K562 (cell line): Measurements from ENCODE around the gene ASGR1. TPM values are rescaled to one million over a fixed set of nuclear protein-coding genes. Genes with fewer than 3 reads are reported as not detected.

Source experiments
- CAMTA2 ChIP-seq: fragments of 250-450 bp; sonication (Bioruptor Pico); conservative IDR thresholded peaks from 2 replicates; pipeline ENCODE4 v1.5.1; 2022
- CBX1 ChIP-seq: sonication (generic); IDR thresholded peaks from 2 replicates; pipeline ENCODE4 v1.6.1; 2016; ENCODE audit warnings: antibody characterized with exemption, low read depth, mild to moderate bottlenecking
- CEBPG ChIP-seq, 3 experiments: fragments of 200-800 bp in 1 of 3; sonication (Bioruptor generic) in 1 of 3; sonication (generic) in 1 of 3; formaldehyde crosslinking in 1 of 3; IDR thresholded peaks in 2 of 3; conservative IDR thresholded peaks in 1 of 3; 2 replicates each; pipeline versions ENCODE4 v1.6.1 to v1.8.0; 2016 to 2022; ENCODE audit warnings: missing compliant biosample characterization in 2 of 3, missing genetic modification characterization in 2 of 3, mild to moderate bottlenecking in 1 of 3, missing genetic modification reagents in 1 of 3
- CHD2 ChIP-seq: IDR thresholded peaks from 2 replicates; pipeline ENCODE4 v1.6.1; 2011; ENCODE audit warnings: low read depth, low read length
- DIDO1 ChIP-seq: fragments of 450-650 bp; IDR thresholded peaks from 2 replicates; pipeline ENCODE4 v1.6.1; 2016; ENCODE audit warnings: low read depth, missing biosample characterization, missing genetic modification characterization
- HCFC1 ChIP-seq: IDR thresholded peaks from 2 replicates; pipeline ENCODE4 v1.6.1; 2012; ENCODE audit warnings: low read depth, low read length, improper control_type of control experiment
- MBD2 ChIP-seq: sonication (generic); IDR thresholded peaks from 2 replicates; pipeline ENCODE4 v1.6.1; 2016; ENCODE audit warnings: low read depth, borderline replicate concordance
- NRF1 ChIP-seq, 2 experiments: fragments of 450-650 bp; IDR thresholded peaks in 1 of 2; conservative IDR thresholded peaks in 1 of 2; 2 replicates each; pipeline ENCODE4 v1.6.1; 2014; ENCODE audit warnings: mild to moderate bottlenecking in 2 of 2
- PCBP2 ChIP-seq: fragments of 200-400 bp; formaldehyde crosslinking; IDR thresholded peaks from 2 replicates; pipeline ENCODE4 v1.6.1; 2018; ENCODE audit warnings: low read length, low read depth, mild to moderate bottlenecking, moderate library complexity; ENCODE audit not compliant: poor library complexity, severe bottlenecking
- PHB ChIP-seq: fragments of 250-450 bp; sonication (Bioruptor Pico); IDR thresholded peaks from 2 replicates; pipeline ENCODE4 v1.5.0; 2021
- PRPF4 ChIP-seq: fragments of 200-400 bp; formaldehyde crosslinking; IDR thresholded peaks from one replicate; pipeline ENCODE4 v1.6.1; 2017; ENCODE audit warnings: low read length, low read depth, mild to moderate bottlenecking; ENCODE audit not compliant: insufficient read depth, poor library complexity, severe bottlenecking
- RAD21 ChIP-seq, 2 experiments: fragments of 250-450 bp in 1 of 2; fragments of 450-650 bp in 1 of 2; sonication (Bioruptor Pico) in 1 of 2; formaldehyde crosslinking in 1 of 2; IDR thresholded peaks in 1 of 2; conservative IDR thresholded peaks in 1 of 2; 2 replicates each; pipeline versions ENCODE4 v1.4.0 to v1.8.0; 2020 to 2022; ENCODE audit warnings: mild to moderate bottlenecking in 2 of 2, moderate library complexity in 1 of 2
- RB1 ChIP-seq: fragments of 450-650 bp; IDR thresholded peaks from 2 replicates; pipeline ENCODE4 v1.6.1; 2017; ENCODE audit warnings: low read depth, mild to moderate bottlenecking
- SMAD3 ChIP-seq: fragments of 450-650 bp; formaldehyde crosslinking; conservative IDR thresholded peaks from 2 replicates; pipeline ENCODE4 v1.4.0; 2020; ENCODE audit warnings: mild to moderate bottlenecking
- SNAPC5 ChIP-seq: fragments of 250-450 bp; sonication (Bioruptor Pico); IDR thresholded peaks from 2 replicates; pipeline ENCODE4 v1.8.0; 2021; ENCODE audit warnings: moderate library complexity, mild to moderate bottlenecking, inconsistent platforms
- SPI1 ChIP-seq: IDR thresholded peaks from 2 replicates; pipeline ENCODE4 v1.6.1; 2011; ENCODE audit warnings: low read depth, low read length, control low read depth, borderline replicate concordance
- ZBTB7A ChIP-seq: IDR thresholded peaks from 2 replicates; pipeline ENCODE4 v1.6.1; 2011; ENCODE audit warnings: low read depth, mild to moderate bottlenecking, low read length, moderate library complexity, borderline replicate concordance; ENCODE audit not compliant: control insufficient read depth
- ZNF431 ChIP-seq: sonication (generic); formaldehyde crosslinking; IDR thresholded peaks from 2 replicates; pipeline ENCODE4 v1.8.0; 2022; ENCODE audit warnings: mild to moderate bottlenecking, missing genetic modification reagents
- polyA plus RNA-seq, 8 experiments: library from polyadenylated mRNA; depleted of rRNA in 4 of 8; stranded (reverse) in 5 of 8; unstranded in 3 of 8; fragments of >200 nt; fragmentation: Nextera tagmentation in 2 of 8; fragmentation: Illumina TruSeq in 1 of 8; extraction: Ambion mirVana in 2 of 8; extraction: Trizol in 1 of 8; gene quantifications; 2 replicates each; pipeline versions ENCODE4 v1.2.1 to v1.2.3, GENCODE V29; 2011 to 2014; ENCODE audit warnings: inconsistent platforms in 1 of 8, missing spikeins in 1 of 8
- total RNA-seq, 7 experiments: library from RNA; depleted of rRNA in 6 of 7; stranded (reverse); fragments of >200 nt in 6 of 7; fragmentation: Illumina TruSeq in 2 of 7; extraction: Trizol in 2 of 7; gene quantifications; 2 replicates each; pipeline versions ENCODE4 v1.2.1 to v1.2.3, GENCODE V29; 2011 to 2021; ENCODE audit warnings: low replicate concordance in 1 of 7
- TF ChIP-seq, protein P1 (sequence below): fragments of 200-800 bp; sonication (Bioruptor generic); IDR thresholded peaks from 2 replicates; pipeline ENCODE4 v1.6.1; 2017; ENCODE audit warnings: missing genetic modification characterization, missing compliant biosample characterization
- TF ChIP-seq, protein P2 (sequence below): sonication (generic); formaldehyde crosslinking; IDR thresholded peaks from 2 replicates; pipeline ENCODE4 v1.8.0; 2022; ENCODE audit warnings: mild to moderate bottlenecking, low read depth, missing genetic modification reagents
- TF ChIP-seq, protein P3 (sequence below): IDR thresholded peaks from 2 replicates; pipeline ENCODE4 v1.6.1; 2011; ENCODE audit warnings: borderline replicate concordance, low read depth, mild to moderate bottlenecking, moderate library complexity, low read length; ENCODE audit not compliant: insufficient read depth, poor library complexity, severe bottlenecking

Gene ASGR1
- total and polyA plus RNA-seq, 9 of the 15 experiments (the other 6 are each of a cell fraction or from before 2014, with no cell fraction given): 0.11 to 1.0 (median 0.64) TPM; not detected in 2

DNA sequence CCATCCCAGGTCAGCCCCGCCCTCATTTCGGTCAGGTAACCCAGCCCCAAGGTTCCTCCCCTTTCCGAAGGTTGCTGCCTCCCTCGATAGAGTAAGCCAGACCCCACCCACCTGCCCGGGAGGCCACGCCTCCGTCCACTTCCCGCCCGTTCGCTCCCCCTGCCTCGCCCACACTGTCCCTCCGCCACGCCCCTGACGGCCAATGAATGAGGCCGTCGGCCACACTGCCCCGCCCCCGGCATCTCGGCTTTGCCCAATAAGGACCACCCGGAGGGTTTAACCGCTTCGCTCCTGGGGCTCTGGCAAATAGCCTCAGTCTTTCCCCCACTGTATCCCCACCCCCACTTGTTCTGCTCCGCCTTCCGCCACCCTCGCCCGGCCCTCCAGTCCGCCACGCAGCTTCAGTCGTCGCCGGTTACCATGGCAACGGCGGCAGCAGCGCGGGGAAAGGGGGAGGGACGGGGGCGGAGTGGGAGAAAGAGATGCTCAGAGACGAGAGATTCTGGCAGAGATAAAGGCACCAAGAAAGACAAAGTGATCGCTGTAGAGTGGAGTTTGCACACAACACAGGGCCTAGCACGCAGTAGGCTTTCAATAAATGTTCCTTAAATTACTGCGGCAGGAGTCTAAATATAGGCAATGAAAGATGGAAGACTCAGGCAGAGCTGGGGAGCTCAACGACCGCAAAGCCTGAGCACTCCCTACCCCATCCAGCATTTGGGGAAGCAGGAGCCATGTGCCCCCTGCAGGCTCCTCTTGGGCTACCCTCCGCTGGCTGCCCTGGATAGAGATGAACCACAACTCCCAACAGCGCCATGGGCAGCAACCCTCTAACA lies 35.3 kb upstream of the ASGR1 start (continued):
- TF ChIP-seq RAD21 (CRISPR knock-in tag; conservative IDR thresholded peaks at IDR 0.05 in 1 of 2, IDR thresholded peaks at IDR 0.05 in 1 of 2) (peak in 1 of 2 experiments; percentile 35; a peak in 1 of 4 replicates), PRPF4 (no peak), CAMTA2 (CRISPR knock-in tag) (no peak), SPI1 (0 out of 2 replicates have a peak, but pooled peaks have one; percentile 18), DIDO1 (tag) (no peak), NRF1 (conservative IDR thresholded peaks at IDR 0.05 in 1 of 2, IDR thresholded peaks at IDR 0.05 in 1 of 2) (peak; percentile 28 to 31), MBD2 (0 out of 2 replicates have a peak, but pooled peaks have one; percentile 57), CEBPG (CRISPR knock-in tag; IDR thresholded peaks at IDR 0.05) (no peak), CEBPG (tag; conservative IDR thresholded peaks at IDR 0.05 in 1 of 2, IDR thresholded peaks at IDR 0.05 in 1 of 2) (0 out of 4 replicates have a peak, but pooled peaks of 1 of the 2 experiments have one; percentile 3), ZBTB7A (peak; percentile 35; the same call in 1 of the 2 replicates), CHD2 (0 out of 2 replicates have a peak, but pooled peaks have one; percentile 21), PHB (no peak), ZNF431 (CRISPR knock-in tag) (no peak), HCFC1 (peak; percentile 7), RB1 (peak; percentile 20; the same call in 1 of the 2 replicates), SMAD3 (CRISPR knock-in tag) (no peak), SNAPC5 (CRISPR knock-in tag) (no peak), PCBP2 (no peak), CBX1 (no peak)
- TF ChIP-seq, protein P1, sequence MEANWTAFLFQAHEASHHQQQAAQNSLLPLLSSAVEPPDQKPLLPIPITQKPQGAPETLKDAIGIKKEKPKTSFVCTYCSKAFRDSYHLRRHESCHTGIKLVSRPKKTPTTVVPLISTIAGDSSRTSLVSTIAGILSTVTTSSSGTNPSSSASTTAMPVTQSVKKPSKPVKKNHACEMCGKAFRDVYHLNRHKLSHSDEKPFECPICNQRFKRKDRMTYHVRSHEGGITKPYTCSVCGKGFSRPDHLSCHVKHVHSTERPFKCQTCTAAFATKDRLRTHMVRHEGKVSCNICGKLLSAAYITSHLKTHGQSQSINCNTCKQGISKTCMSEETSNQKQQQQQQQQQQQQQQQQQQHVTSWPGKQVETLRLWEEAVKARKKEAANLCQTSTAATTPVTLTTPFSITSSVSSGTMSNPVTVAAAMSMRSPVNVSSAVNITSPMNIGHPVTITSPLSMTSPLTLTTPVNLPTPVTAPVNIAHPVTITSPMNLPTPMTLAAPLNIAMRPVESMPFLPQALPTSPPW (CRISPR knock-in tag): peak; percentile 92
- TF ChIP-seq, protein P2, sequence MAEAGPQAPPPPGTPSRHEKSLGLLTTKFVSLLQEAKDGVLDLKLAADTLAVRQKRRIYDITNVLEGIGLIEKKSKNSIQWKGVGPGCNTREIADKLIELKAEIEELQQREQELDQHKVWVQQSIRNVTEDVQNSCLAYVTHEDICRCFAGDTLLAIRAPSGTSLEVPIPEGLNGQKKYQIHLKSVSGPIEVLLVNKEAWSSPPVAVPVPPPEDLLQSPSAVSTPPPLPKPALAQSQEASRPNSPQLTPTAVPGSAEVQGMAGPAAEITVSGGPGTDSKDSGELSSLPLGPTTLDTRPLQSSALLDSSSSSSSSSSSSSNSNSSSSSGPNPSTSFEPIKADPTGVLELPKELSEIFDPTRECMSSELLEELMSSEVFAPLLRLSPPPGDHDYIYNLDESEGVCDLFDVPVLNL (CRISPR knock-in tag): 0 out of 2 replicates have a peak, but pooled peaks have one; percentile 3
- TF ChIP-seq, protein P3, sequence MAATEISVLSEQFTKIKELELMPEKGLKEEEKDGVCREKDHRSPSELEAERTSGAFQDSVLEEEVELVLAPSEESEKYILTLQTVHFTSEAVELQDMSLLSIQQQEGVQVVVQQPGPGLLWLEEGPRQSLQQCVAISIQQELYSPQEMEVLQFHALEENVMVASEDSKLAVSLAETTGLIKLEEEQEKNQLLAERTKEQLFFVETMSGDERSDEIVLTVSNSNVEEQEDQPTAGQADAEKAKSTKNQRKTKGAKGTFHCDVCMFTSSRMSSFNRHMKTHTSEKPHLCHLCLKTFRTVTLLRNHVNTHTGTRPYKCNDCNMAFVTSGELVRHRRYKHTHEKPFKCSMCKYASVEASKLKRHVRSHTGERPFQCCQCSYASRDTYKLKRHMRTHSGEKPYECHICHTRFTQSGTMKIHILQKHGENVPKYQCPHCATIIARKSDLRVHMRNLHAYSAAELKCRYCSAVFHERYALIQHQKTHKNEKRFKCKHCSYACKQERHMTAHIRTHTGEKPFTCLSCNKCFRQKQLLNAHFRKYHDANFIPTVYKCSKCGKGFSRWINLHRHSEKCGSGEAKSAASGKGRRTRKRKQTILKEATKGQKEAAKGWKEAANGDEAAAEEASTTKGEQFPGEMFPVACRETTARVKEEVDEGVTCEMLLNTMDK: peak; percentile 84
